GM23248 (cell line): Measurements from ENCODE around the gene HK1.

Source experiments
- EZH2 ChIP-seq: fragments of 200-600 bp; sonication (generic); IDR thresholded peaks from 2 replicates; pipeline ENCODE4 v1.6.1; 2018; ENCODE audit warnings: antibody characterized with exemption, mild to moderate bottlenecking; ENCODE audit not compliant: insufficient read depth, poor library complexity, severe bottlenecking
- EZH2phosphoT487 ChIP-seq: fragments of 200-600 bp; sonication (generic); IDR thresholded peaks from 2 replicates; pipeline ENCODE4 v1.6.1; 2018; ENCODE audit warnings: antibody characterized with exemption, moderate library complexity, mild to moderate bottlenecking, low read depth; ENCODE audit not compliant: insufficient read depth

- TF ChIP-seq EZH2 (no peak), EZH2phosphoT487 (no peak)
Observed at GRCh38 chr10:69253171-69253570, 25.1 kb upstream of the HK1 start.
